Natural killer cell (primary cell): ENCODE measurements around the gene MOSMO. TPM values are rescaled to one million over a fixed set of nuclear protein-coding genes. Genes with fewer than 3 reads are reported as not detected.

Experiments
- ATAC-seq, 3 donors: fragments of 150-1000 bp in 2 of 3; fragments of 200-7000 bp in 1 of 3; cut with Tn5 transposase; 1 replicate in 1 of 3; 2 replicates in 2 of 3; pipeline ENCODE4 v1.10.0; 2021; ENCODE audit warnings: mild to moderate bottlenecking in 2 of 3, moderate library complexity in 2 of 3
- DNase-seq, 2 donors: peaks; one replicate each; pipeline versions ENCODE4 v3.0.0 to v3.0.0-alpha.2; 2013 to 2021; ENCODE audit warnings: mixed read lengths in 1 of 2
- H3K27ac ChIP-seq: one replicate; pipeline ENCODE4 v1.5.1; 2013; ENCODE audit warnings: mild to moderate bottlenecking, low read length
- H3K27me3 ChIP-seq: one replicate; pipeline ENCODE4 v1.6.1; 2013; ENCODE audit warnings: low read length; ENCODE audit not compliant: control insufficient read depth, insufficient read depth
- H3K36me3 ChIP-seq: one replicate; pipeline ENCODE4 v1.6.1; 2013; ENCODE audit warnings: low read length; ENCODE audit not compliant: control insufficient read depth, insufficient read depth
- H3K4me1 ChIP-seq: one replicate; pipeline ENCODE4 v1.6.1; 2013; ENCODE audit warnings: low read length; ENCODE audit not compliant: control insufficient read depth, insufficient read depth
- H3K4me3 ChIP-seq: one replicate; pipeline ENCODE4 v1.5.1; 2013; ENCODE audit warnings: low read length
- H3K9me3 ChIP-seq: one replicate; pipeline ENCODE4 v1.6.1; 2013; ENCODE audit warnings: low read length; ENCODE audit not compliant: control insufficient read depth, insufficient read depth
- H3K27ac Mint-ChIP-seq, 2 donors: one replicate each; pipeline ENCODE4 v1.8.0; 2022; ENCODE audit warnings: mild to moderate bottlenecking in 2 of 2, mixed read lengths in 2 of 2, moderate library complexity in 1 of 2
- H3K27me3 Mint-ChIP-seq, 2 donors: one replicate each; pipeline ENCODE4 v1.8.0; 2022; ENCODE audit warnings: low read depth in 2 of 2, mixed read lengths in 2 of 2
- H3K36me3 Mint-ChIP-seq: one replicate; pipeline ENCODE4 v1.8.0; 2022; ENCODE audit warnings: mixed read lengths
- H3K4me1 Mint-ChIP-seq, 2 donors: one replicate each; pipeline ENCODE4 v1.8.0; 2022; ENCODE audit warnings: mixed read lengths in 2 of 2
- H3K4me3 Mint-ChIP-seq: one replicate; pipeline ENCODE4 v1.8.0; 2022; ENCODE audit warnings: mild to moderate bottlenecking, moderate library complexity, mixed read lengths
- H3K9me3 Mint-ChIP-seq, 2 donors: one replicate each; pipeline ENCODE4 v1.8.0; 2022; ENCODE audit warnings: mixed read lengths in 2 of 2
- WGBS: methylation state at CpG from one replicate; pipeline ENCODE4 v1.1.7; 2013; ENCODE audit warnings: missing lambda C conversion rate; ENCODE audit not compliant: insufficient coverage; 5-methylcytosine and 5-hydroxymethylcytosine counted together
- intact Hi-C: fragments of 100-400 bp; cut with micrococcal nuclease; formaldehyde crosslinking; loops from one replicate; pipeline ENCODE4 v1.14.2; 2022
- total RNA-seq, 4 donors: library from RNA; stranded (reverse); fragments of 120-200 nt in 1 of 4; gene quantifications; one replicate each; pipeline versions ENCODE4 v1.2.3 to v1.2.4, GENCODE V29; 2013 to 2022
- TF ChIP-seq, protein P1 (sequence below): fragments of 200-600 bp; IDR thresholded peaks from one replicate; pipeline ENCODE4 v1.8.0; 2022; ENCODE audit warnings: antibody characterized with exemption

The MOSMO gene
- total RNA-seq, 3 donors from 2014 or later (not counting 1 experiment from before 2014, with no cell fraction given) = 8.6 to 10.3 (median 9.3) TPM

DNA sequence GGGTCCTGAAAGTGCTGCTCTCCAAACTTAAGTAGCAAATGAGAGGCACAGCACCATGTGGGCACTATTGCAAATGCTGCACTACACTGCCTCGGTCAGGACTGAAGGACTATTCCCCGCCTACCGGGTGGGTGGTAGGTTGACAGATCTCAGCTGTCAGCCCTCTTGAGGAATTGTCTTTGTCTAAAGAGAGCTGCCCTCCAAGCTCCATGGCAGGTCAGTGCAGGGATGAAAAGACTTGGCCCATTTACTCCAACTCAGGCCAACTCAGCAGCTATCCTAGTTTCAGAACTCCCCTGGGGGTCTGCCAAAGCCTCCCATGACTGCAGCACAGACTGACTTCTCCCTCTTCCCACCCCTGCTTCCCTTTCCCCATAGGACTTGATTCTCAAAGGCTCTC is 3.6 kb upstream of the MOSMO start:
- Mint-ChIP-seq H3K36me3 (no peaks in the 10 kb centered on the region), H3K27ac (no peak overlapping the region), H3K4me1 (peaks cover 21 to 32% of the 10 kb centered on the region in 2 donors), H3K4me3 (no peak overlapping the region), H3K9me3 (no peaks in the 10 kb centered on the region), H3K27me3 (peaks cover 0 to 7% of the 10 kb centered on the region in 2 donors)
- Histone ChIP-seq H3K4me1 (peaks cover 24% of the 10 kb centered on the region), H3K36me3 (no peaks in the 10 kb centered on the region), H3K4me3 (no peak overlapping the region), H3K27ac (no peak overlapping the region), H3K9me3 (no peaks in the 10 kb centered on the region), H3K27me3 (no peaks in the 10 kb centered on the region)
- TF ChIP-seq, protein P1, sequence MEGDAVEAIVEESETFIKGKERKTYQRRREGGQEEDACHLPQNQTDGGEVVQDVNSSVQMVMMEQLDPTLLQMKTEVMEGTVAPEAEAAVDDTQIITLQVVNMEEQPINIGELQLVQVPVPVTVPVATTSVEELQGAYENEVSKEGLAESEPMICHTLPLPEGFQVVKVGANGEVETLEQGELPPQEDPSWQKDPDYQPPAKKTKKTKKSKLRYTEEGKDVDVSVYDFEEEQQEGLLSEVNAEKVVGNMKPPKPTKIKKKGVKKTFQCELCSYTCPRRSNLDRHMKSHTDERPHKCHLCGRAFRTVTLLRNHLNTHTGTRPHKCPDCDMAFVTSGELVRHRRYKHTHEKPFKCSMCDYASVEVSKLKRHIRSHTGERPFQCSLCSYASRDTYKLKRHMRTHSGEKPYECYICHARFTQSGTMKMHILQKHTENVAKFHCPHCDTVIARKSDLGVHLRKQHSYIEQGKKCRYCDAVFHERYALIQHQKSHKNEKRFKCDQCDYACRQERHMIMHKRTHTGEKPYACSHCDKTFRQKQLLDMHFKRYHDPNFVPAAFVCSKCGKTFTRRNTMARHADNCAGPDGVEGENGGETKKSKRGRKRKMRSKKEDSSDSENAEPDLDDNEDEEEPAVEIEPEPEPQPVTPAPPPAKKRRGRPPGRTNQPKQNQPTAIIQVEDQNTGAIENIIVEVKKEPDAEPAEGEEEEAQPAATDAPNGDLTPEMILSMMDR = no peak
- WGBS = 96% methylated on average over 3 of the region's 3 CpGs
- intact Hi-C loops = no loop called here
- DNase-seq (no peak), ATAC-seq (no peak)

DNA sequence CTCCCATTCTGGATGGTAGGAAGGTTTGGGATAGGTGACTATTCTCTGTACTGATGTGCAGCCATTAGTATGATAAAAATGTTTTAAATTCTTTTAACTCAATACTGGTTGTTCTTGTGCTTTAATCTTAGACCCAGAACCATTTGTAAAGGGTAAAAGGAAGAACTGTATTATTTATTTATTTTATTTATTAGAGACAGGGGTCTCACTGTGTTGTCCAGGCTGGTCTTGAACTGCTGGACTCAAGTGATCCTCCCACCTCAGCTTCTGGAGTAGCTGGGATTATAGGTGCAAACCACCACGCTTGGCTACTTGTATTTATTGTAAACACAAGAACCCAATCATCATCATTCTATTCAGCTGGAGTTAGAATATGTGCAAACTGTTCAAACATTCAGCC is 2.2 kb upstream of the MOSMO start:
- Histone ChIP-seq H3K27ac (no peak overlapping the region), H3K4me1 (peaks cover 24% of the 10 kb centered on the region), H3K9me3 (no peaks in the 10 kb centered on the region), H3K4me3 (no peak overlapping the region), H3K27me3 (no peaks in the 10 kb centered on the region), H3K36me3 (no peaks in the 10 kb centered on the region)
- no peaks in the 10 kb centered on the region for H3K9me3 Mint-ChIP-seq
- peaks cover 25 to 39% of the 10 kb centered on the region in 2 donors for H3K4me1 Mint-ChIP-seq
- peaks cover 0 to 7% of the 10 kb centered on the region in 2 donors for H3K27me3 Mint-ChIP-seq
- intact Hi-C loops = no loop called here
- TF ChIP-seq, protein P1 = no peak
- H3K27ac Mint-ChIP-seq = no peak overlapping the region
- WGBS = no CpG with 5 or more reads among the region's 1 CpG
- peak overlapping the region; percentile 47 for H3K4me3 Mint-ChIP-seq
- no peaks in the 10 kb centered on the region for H3K36me3 Mint-ChIP-seq
- ATAC-seq (no peak), DNase-seq (no peak)

DNA sequence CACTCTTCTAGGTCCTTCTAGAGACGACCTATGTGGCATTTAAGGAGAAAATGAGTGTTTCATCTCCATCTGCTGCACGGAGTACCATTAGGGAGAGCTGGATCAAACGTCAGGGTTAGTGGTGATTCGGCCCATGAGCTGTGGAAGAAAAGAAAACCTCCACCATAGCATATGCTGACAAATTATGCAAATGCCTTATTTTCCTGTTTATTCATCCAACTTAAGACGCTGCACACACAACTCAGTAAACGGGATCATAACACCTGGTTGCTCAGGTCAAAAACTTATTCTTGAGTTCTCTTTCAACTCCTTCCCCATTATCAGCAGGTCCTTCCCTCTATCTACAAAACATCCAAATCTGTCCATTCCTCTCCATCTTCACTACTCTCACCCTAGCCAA is 1.3 kb upstream of the MOSMO start:
- Histone ChIP-seq H3K4me3 (no peak overlapping the region), H3K36me3 (no peaks in the 10 kb centered on the region), H3K27me3 (no peaks in the 10 kb centered on the region), H3K9me3 (no peaks in the 10 kb centered on the region), H3K27ac (no peak overlapping the region), H3K4me1 (peaks cover 17% of the 10 kb centered on the region)
- TF ChIP-seq, protein P1 = no peak
- H3K36me3 Mint-ChIP-seq = no peaks in the 10 kb centered on the region
- H3K4me3 Mint-ChIP-seq = peak overlapping the region; percentile 98
- H3K9me3 Mint-ChIP-seq = no peaks in the 10 kb centered on the region
- DNase-seq (no peak), ATAC-seq (no peak)
- WGBS = 85% methylated on average over 6 of the region's 6 CpGs
- H3K27ac Mint-ChIP-seq = peak overlapping the region; percentile 88 to 89
- peaks cover 25 to 39% of the 10 kb centered on the region in 2 donors for H3K4me1 Mint-ChIP-seq
- peaks cover 0 to 5% of the 10 kb centered on the region in 2 donors for H3K27me3 Mint-ChIP-seq
- intact Hi-C loops = no loop called here

DNA sequence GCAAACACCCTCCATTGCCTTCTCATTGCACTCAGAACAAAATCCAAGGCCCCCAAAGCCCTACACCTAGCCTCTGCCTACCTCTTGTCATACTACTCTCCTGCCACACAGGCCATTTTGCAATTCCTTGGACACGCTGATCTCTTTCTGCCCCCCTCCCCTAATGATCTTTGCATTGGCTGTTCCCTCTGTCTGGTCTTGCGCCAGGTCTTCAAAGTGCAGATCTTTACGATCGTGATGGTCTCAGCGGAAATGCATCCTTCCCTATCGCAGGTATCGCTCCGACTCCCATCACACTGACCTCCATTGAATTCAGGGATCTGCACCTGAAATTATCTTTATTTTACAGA is 777 bp upstream of the MOSMO start:
- peak overlapping the region; percentile 56 for H3K27ac ChIP-seq
- intact Hi-C loops = no loop called here
- DNase-seq = no peak
- Mint-ChIP-seq H3K9me3 (no peaks in the 10 kb centered on the region), H3K36me3 (no peaks in the 10 kb centered on the region), H3K27me3 (peaks cover 0 to 5% of the 10 kb centered on the region in 2 donors), H3K4me3 (peak overlapping the region; percentile 98), H3K4me1 (peaks cover 28 to 41% of the 10 kb centered on the region in 2 donors), H3K27ac (peak overlapping the region; percentile 88 to 89)
- ATAC-seq = no peak
- WGBS = 18% methylated on average over 8 of the region's 8 CpGs
- H3K27me3 ChIP-seq = no peaks in the 10 kb centered on the region
- H3K36me3 ChIP-seq = no peaks in the 10 kb centered on the region
- TF ChIP-seq, protein P1 = no peak
- no peaks in the 10 kb centered on the region for H3K9me3 ChIP-seq
- H3K4me1 ChIP-seq = peaks cover 17% of the 10 kb centered on the region
- peak overlapping the region; percentile 73 for H3K4me3 ChIP-seq
